GM21529 (cell line): ENCODE data around the gene ATP8A2.

ENCODE experiments used
- ATAC-seq: cut with Tn5 transposase; IDR thresholded peaks from one replicate; pipeline ENCODE4 v1.9.1; 2021; ENCODE audit not compliant: unreplicated experiment

Gene ATP8A2

DNA sequence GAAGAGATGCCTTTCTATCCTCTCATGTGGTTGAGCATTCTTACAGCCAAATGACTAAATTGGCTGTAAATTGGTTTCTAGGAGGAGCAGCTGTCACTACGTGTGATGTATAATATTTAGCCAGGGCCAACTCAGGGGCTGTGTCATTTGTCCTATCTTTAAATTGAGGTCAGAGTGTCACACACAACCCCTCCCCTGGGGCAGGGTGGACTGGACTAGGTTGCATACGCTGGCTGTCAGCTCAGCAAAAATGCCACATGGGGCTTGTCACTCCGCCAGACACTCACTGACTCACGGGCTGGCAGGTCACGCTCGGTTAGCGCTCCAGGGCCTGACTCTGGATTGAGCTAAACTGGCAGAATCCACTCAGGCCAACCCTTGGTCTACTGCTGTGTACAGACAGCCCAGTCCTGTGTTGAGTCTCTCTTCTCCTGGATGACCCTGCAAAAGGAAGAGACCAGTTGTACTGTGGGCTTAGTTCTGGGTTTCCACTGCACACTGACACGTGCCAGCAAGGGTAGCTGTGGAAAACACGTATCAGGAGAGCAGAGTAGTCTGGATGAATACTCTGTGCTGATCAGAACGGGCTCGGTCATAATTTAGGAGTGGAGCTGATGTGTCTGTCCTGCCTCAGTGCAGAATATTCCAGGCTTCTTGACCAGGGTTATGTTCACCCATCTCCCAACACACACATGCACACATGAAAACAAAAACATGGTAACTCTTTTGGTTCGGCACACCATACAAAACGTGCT, 650.9 kb downstream of the ATP8A2 start:
- ATAC-seq: no peak

DNA sequence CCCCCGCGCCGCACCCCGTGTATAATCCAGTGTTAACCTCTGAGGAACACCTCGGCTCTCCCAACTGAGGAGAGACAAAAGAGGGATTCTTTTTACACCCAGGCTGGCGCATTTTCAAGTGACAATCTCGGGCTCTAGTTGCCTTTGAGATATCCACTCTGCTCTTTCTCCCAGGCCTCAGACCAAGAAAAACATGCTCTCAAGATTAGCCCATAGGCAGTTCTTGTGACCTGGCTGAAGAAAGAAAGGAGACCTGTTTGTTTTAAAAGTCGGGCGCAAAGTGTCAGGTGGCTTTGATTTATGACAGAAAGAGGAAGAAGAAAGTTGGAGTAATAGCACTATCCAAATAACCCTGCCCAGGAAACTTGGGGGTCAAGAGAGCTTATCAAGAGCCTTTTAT, 652.8 kb downstream of the ATP8A2 start:
- ATAC-seq: no peak

DNA sequence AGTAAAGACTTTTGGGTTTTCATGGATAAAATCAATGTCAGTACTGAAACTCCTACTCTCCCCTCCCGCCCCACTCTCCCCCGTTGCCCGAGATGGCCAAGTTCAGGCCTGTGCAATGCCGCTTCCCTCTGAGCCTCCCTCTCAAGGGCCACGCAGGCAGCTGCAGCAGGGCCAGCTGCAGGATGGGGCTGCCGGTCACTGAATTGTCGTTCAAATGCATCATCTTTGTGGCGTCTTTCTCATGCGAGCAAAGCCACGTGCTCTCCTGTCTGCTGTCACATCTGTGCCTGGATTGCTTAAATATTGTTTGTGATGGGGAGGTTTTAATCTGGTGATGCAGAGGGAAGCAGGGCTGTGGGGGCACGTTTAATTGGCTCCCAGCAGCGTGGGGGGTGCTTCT, 653.4 kb downstream of the ATP8A2 start:
- no peak for ATAC-seq

DNA sequence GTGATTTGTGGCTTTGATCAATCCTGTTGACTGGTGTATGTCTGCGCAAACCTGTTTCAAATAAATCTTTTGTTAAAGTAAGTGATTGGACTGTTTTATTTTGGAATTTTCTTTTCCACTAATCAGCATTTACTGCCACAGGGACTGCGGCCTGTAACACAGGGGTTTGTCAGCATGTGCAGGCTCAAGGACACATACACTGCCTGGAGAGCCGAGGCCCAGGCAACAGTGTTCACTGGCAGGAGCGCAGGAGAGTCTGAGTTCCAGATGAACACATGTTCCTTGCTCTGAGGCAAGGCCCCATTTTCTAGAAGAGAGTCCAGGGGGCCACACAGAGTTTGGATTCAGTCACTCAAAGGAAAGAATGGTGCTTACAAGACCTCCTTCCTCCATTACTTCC, 654.0 kb downstream of the ATP8A2 start:
- no peak for ATAC-seq

DNA sequence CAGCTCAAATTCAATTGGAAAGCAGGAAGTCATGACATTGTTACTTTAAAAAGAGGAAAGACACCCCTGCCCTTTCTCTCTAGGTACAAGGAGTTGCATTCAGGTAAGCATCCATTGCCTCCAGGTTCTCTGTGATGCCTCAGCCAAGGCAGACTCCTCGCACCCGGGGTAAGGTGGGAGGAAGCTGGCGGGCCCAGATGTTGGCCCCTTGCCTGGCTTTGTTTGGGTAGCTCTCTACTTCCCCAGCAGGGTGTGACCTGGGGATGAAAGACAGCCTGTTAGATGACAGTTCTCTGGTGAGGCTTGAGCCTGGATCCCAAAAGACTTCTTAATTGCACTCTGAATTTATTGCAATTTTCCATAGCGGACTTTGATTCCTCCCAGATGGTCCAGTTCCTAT, 654.4 kb downstream of the ATP8A2 start:
- no peak for ATAC-seq

DNA sequence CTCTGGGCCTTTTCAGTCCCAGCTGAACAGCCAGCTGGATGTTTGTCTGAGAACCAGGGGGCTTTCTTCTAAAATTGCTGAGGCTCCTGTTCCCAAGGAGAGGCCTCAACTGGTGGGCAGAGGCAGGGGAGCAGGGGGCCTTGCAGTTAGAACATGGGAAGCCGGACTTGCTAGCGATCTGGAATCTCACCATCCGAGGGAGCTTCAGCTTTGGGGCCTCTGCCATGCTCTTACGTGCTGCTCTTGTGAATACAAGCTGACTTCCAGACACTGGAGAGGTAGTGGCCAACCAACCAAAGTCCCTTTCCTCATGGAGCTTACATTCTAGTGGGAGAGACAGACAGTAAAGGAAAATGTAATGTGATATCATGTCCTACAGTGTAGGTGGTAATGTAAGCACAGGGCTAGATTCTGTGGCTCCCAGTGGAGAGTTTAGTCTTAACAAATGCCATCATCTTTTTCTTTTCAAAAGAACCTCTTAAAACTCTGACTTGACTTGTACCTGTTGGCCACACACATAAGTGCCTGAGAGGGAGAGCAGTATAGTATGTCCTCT, 657.9 kb downstream of the ATP8A2 start:
- ATAC-seq: no peak

DNA sequence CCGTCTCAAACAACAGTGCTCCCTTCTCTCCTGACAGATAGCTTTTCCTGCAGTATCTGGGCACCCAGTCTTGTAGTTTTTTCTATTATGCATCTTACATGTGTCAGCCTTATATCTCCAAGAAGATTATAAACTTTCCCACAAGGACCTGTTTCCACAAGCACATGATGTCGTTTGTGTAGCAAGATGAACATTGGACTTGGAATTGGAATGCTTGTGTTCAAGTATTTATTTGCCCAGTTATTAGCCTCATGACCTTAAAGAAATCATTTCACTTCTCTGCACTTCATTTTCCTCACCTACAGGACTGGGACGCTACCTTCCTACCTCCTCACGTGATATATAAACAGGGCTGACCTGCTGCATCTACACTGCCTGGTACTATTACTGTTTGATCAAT, 658.6 kb downstream of the ATP8A2 start:
- ATAC-seq: no peak

DNA sequence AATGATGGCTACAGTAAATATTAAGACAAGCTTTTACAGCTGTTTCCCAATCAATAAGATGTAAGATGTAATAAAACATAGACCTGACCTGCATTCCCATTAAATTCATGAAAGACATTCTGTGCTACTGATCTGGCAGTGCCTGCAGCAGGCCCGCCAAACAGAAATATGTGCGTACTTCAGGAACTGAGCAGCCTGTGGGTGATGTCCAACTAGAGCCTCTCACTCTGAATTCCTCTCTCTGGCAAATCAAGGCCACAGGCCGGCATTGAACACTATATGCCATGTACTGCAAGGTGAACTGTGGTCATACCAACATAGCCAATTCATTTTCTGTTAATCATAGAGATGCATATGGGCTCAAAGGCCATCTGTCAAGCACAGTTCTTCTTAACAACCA, 662.2 kb downstream of the ATP8A2 start:
- no peak for ATAC-seq

DNA sequence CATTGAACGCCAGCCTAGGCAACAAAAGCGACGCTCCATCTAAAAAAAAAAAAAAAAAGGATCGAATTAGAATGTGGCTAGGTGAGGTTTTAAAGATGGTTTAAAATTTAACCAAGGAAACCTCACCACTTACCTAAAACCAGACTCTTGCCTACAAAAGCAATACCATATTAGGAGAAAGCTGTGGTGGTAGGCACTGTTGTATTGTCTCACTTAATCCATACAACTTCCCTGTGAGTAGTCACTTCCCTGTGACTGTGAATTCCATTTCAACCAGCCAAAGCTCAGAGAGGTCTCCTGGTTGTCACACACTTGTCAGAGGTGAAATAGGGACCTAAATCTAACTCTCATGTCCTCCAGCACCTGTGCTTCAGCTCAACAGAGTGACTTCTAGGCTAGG, 664.6 kb downstream of the ATP8A2 start:
- ATAC-seq: no peak

DNA sequence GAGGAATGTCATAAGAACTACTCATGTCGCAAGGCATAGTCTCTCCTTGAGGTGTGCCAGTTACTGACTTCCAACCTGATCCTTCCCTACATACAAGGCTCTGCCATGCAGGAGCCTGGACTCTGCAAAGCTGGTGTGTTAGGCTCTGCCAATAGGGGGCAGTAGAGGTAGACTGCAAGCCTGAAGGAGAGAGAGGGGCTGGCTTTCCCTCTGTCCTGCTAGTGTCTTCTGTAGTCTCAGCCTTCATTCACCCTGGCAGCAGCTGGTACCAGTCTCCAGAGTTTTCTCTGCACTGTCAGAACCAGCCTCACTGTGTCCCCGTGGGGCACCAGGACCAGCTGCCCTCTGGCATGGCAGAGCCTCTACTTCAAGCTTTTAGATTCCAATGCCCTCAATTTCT, 665.5 kb downstream of the ATP8A2 start:
- ATAC-seq: no peak

DNA sequence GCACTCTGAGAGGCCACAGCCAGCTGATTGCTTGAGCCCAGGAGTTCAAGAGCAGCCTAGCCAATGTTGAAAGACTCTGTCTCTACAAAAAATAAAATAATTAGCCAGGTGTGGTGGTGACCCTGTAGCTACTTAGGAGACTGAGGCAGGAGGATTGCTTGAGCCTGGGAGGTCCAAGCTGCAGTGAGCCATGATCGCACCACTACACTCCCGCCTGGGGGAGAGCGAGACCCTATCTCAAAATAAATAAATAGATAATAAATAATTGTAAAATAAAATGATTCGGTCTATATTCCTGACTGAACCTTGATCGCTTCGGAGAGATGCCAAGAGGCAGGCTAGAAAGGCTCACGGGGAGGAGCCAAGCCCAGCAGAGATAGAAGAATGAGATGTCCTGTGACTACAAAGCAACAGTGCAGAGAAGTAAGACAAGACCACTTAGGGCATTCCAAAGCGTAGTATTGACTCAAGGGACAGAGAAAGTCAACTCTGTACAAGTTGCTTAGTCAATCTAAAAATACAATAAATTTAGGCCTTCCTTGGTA, 667.2 kb downstream of the ATP8A2 start:
- no peak for ATAC-seq

DNA sequence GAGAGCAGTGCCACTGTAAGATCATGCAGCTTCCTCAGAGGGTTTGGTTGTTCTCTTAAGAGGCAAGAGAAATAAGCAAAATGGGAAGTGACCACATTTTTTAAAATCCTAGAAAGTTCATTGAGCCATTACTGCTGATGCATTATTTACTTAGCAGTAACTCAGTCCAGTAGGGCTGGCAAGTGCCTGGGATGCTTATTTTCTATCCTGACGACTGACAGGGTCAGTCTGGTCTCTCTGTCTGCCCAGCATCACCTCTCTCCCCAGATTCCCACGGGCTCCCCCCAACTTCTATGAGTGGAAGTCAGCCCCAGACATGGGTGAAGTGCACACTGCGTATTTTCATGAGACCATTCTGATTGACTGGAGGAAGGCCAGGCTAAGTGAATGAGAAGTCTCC, 669.7 kb downstream of the ATP8A2 start:
- ATAC-seq: no peak

DNA sequence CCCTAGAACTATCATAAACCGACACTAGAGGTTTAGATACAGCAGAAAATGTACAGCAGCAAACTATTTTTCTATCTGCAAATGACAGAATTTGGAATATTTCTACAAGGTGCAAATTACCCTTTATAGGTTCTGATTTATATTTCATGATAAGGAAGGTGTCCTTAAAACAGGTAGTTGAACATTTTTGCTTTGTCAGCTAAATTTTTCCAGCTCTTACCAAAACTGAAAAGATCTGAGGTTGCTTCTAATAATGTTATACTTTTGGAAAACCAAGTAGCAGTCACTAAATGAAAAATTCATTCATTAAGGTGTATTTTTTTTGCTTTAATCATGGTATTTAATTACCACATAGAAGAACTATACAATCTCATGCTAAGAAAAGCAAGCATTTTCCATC, 671.0 kb downstream of the ATP8A2 start:
- no peak for ATAC-seq

DNA sequence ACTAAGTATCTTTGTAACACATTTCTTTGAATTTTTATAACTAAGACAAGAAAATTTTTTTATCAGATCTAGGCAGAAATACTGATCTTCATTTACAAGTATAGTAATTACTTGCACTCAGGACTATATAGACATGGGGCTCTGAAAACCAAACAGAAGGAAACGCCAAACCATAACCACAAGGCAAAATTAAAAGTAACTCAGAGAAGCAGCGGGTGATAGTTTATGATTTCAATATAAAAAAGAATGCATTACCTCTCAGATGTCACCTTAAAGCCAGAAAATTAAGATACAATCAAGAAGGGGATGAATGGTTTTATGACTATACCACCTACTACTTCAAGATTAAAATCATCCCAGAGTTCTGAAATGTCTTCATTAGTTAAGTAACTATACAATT, 673.4 kb downstream of the ATP8A2 start:
- no peak for ATAC-seq

DNA sequence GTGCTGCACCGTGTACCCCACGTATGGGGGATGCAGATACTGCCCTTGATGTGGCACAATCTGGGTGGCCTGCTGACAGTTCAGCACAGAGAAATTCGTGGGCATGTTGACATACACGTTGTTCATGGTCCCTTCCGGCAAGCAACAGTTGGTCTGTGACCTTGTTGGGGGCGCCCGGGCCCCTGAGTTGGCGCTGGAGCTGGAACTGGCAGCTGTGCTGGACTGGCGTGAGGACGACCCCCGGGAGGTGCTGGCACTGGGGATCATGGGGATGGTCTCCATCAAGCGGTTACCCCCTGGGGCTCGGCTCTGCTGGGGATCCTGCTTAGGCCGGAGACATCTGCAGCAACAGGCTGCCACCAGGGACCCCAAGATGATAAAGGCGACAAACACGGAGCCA, 674.9 kb downstream of the ATP8A2 start:
- no peak for ATAC-seq

DNA sequence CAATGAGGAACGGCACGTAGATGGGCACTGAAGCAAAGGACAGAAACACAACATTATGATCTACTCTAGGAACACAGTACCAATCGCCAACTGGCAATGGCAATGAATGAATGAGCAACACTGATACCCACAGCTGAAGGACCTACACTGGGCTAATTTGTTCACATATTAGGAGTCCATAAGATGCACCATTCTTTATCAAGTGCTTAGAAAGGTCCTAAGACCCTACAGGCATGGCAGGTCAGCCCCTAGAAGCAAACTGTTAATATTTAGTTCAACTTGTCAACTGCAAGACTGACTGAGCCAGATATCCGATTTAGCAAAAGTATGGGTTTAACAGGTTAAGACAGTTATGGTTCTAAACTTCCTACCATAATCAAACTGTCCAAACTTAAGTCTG, 675.3 kb downstream of the ATP8A2 start:
- no peak for ATAC-seq

DNA sequence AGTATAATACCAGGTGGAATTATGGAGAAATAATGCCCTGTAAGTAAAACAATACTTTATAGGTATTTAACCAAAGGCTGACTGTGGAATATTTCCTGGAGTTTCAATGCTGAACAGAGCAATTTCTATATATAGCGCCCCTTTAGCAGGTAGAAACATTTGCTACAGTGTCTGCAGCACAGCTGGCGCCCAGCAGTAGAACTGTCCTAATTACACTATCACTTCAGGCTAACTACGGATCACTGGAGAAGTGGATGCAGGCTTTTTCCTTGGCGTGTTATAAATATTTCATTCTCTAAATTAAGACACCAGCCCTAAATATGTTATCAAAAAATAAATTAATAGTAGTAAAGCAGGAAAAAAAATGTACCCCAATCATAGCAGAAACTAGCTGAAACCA, 677.0 kb downstream of the ATP8A2 start:
- no peak for ATAC-seq

DNA sequence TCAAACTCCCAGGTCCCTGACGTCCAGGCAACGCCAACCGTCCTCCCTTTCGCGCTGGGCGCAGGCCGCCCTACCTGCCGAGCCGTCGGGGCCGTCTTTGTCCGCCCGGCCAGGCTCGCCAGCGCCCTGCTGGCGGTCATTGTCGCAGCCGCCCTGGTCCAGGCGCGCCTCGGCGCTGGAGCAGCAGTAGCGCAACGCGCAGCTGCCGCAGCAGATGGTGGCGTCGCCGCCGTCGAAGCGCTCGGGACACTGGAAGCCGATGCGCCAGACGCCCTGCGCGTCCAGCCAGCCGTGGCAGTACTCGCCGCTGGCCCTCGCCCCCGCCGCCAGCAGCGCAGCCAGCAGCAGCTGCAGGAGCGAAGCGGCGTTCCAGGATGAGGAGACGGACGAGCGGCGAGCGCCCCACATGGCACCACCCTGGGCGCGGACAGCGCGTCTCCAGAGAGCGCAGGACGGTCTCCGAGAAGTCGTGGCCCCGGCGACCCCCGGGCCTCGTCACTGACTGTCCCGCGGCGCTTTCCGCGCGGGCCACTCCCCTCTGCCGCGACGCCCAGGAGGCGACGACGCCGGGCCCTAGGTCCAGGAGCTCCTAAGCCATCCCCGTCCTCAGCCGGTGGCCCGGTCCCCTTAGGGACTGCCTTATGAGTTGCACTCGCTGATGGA, 678.9 kb downstream of the ATP8A2 start:
- ATAC-seq: no peak

DNA sequence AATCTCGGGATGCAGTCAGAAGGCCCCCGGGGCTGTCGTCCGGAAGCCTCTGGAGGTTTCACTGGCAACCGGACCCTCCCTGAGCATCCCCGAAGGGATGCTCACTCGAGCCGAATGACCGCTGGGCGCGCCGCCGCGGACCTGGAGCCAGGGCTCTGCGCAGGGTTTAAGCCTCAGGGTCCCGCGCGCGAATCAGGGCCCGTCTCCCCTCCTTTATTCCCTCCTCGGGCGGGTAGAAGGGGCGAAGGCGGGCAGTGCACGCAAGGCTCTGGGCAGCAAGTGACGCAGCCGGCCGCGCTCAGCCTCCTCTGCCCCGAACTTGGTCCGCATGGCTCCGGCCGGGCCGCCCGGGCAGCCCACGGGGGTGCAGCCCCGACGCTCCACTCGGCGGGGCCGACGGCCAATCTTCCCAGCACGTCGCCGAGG, 679.5 kb downstream of the ATP8A2 start:
- ATAC-seq: no peak

DNA sequence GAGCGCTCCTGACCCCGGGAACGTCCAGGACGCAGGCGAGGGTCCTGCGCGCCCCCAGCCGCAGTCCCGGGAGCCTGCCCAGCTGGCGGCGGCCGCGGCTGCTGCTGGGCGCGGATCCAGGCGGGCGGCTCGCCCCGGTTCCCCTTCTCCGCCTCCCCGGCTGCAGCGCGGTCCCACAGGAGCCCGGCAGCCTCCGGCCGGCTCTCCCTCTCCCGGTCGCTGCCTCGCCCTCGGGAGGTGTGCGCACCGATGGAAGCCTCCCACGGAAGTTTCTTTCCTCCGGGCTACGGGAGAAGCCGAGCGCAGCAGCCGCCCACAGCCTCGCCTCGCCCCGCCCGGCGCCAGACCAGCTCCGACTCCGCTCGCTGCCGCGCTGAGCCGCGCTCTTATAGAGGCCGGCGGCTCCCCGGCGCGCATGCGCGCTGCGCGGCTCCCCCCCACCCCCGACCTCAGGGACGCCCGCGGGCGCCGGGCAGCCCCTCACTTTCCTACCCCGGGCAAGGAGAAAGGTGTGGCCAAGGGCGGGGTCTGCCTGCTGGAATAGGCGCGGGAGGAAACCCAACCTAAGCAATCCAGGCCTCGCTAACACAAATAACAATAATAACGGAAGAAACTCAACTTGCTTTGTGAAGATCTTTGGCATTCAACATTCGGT, 680.0 kb downstream of the ATP8A2 start, which contains the start of gene SHISA2:
Gene SHISA2, minus strand, starts transcription at position 360 of the 655 bp plus-strand sequence. CDS start 1,041 bp downstream, outside the sequence.
- no peak for ATAC-seq

DNA sequence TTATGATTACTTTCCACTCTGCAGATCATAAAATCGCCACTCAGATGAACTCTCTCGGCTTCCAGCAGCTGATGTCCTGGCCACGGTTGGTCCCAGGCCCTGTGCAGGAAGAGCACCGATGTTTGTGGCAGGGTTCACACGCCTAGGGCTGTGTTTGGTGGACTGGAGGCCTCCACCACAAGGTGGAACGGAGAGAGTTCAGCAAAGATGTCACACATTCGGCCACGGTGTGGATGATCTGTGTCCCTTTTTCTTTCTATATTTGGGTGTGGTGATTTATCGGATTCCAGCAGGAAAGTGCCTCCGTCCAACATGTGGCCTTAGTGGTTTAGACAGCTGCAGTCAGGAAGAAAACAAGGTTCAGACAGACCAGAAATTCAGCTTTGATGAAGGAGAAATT, 680.6 kb downstream of the ATP8A2 start:
- ATAC-seq: no peak
